ENCODE measurements around the gene PMVK. TPM values are rescaled to one million over a fixed set of nuclear protein-coding genes. Genes with fewer than 3 reads are reported as not detected.

Gene PMVK
- total and polyA plus RNA-seq, 7 donors = 17.0 to 35.6 (median 24.1) TPM

GRCh38 chr1:154953611-154954038, 17.1 kb upstream of the PMVK start:
- Histone ChIP-seq H3K27me3 (ENCODE audit: insufficient read depth in 3 of 3, low read length in 2 of 3) (no peaks in the 10 kb centered on the region), H3K36me3 (ENCODE audit: insufficient read depth in 1 of 2, low read depth in 1 of 2) (peaks cover 0 to 34% of the 10 kb centered on the region in 2 donors), H3K9me3 (no peaks in the 10 kb centered on the region), H3K27ac (peak overlapping the region; percentile 88), H3K4me1 (peaks cover 47% of the 10 kb centered on the region), H3K4me3 (peak overlapping the region; percentile 71)
- DNase-seq (no peak), ATAC-seq (no peak)
- intact Hi-C loops (cut with DNase I) = loop anchor here in 1 of 2 donors (5.0 kb wide), 1 partner anchor 109 kb away; the partner anchor contains the start of gene EFNA4
- 21 to 51% (median 48%) methylated on average over 2 of the region's 2 CpGs for WGBS, 3 donors
- no peak for TF ChIP-seq CTCF (IDR thresholded peaks at IDR 0.05)

GRCh38 chr1:154952664-154953063, 16.1 kb upstream of the PMVK start:
- Histone ChIP-seq H3K27ac (peak overlapping the region; percentile 88), H3K4me1 (peaks cover 47% of the 10 kb centered on the region), H3K9me3 (no peaks in the 10 kb centered on the region), H3K36me3 (ENCODE audit: insufficient read depth in 1 of 2, low read depth in 1 of 2) (peaks cover 0 to 37% of the 10 kb centered on the region in 2 donors), H3K4me3 (peak overlapping the region; percentile 71), H3K27me3 (ENCODE audit: insufficient read depth in 3 of 3, low read length in 2 of 3) (no peaks in the 10 kb centered on the region)
- DNase-seq (no peak), ATAC-seq (no peak)
- no peak for TF ChIP-seq CTCF (IDR thresholded peaks at IDR 0.05)
- 51 to 70% (median 53%) methylated on average over 6 of the region's 6 CpGs for WGBS, 3 donors
- intact Hi-C loops (cut with DNase I) = loop anchor here in 1 of 2 donors (5.0 kb wide), 1 partner anchor 110 kb away; the partner anchor contains the start of gene EFNA4

- peak in 1 of 2 donors; percentile 51 for DNase-seq
- intact Hi-C loops (cut with DNase I) = loop anchor here in 1 of 2 donors (5.0 kb wide), 1 partner anchor 110 kb away; the partner anchor contains the start of gene EFNA4
- peaks cover 0 to 42% of the 10 kb centered on the region in 2 donors for H3K36me3 ChIP-seq (ENCODE audit: insufficient read depth in 1 of 2, low read depth in 1 of 2)
- no peaks in the 10 kb centered on the region for H3K27me3 ChIP-seq (ENCODE audit: insufficient read depth in 3 of 3, low read length in 2 of 3)
- H3K27ac ChIP-seq = peak overlapping the region; percentile 88
- 58 to 64% (median 59%) methylated on average over 15 of the region's 15 CpGs for WGBS, 3 donors
- peak overlapping the region; percentile 71 for H3K4me3 ChIP-seq
- no peaks in the 10 kb centered on the region for H3K9me3 ChIP-seq
- H3K4me1 ChIP-seq = peaks cover 42% of the 10 kb centered on the region
- no peak for ATAC-seq
- no peak for TF ChIP-seq CTCF (IDR thresholded peaks at IDR 0.05)
Observed at GRCh38 chr1:154951901-154952657, 15.6 kb upstream of the PMVK start.

GRCh38 chr1:154948079-154948478, 11.6 kb upstream of the PMVK start:
- TF ChIP-seq CTCF (IDR thresholded peaks at IDR 0.05) = no peak
- H3K9me3 ChIP-seq = no peaks in the 10 kb centered on the region
- intact Hi-C loops (cut with DNase I) = no loop called here
- 93 to 94% (median 93%) methylated on average over 11 of the region's 11 CpGs for WGBS, 3 donors
- H3K27me3 ChIP-seq (ENCODE audit: insufficient read depth in 3 of 3, low read length in 2 of 3) = no peaks in the 10 kb centered on the region
- H3K4me3 ChIP-seq = no peak overlapping the region
- H3K36me3 ChIP-seq (ENCODE audit: insufficient read depth in 1 of 2, low read depth in 1 of 2) = peaks cover 3 to 71% of the 10 kb centered on the region in 2 donors
- no peak overlapping the region for H3K27ac ChIP-seq
- ATAC-seq = no peak
- no peak for DNase-seq
- H3K4me1 ChIP-seq = peaks cover 21% of the 10 kb centered on the region

Data from psoas muscle (tissue), 8 donors.